ENCODE results near the gene ARL6IP5.

DNA sequence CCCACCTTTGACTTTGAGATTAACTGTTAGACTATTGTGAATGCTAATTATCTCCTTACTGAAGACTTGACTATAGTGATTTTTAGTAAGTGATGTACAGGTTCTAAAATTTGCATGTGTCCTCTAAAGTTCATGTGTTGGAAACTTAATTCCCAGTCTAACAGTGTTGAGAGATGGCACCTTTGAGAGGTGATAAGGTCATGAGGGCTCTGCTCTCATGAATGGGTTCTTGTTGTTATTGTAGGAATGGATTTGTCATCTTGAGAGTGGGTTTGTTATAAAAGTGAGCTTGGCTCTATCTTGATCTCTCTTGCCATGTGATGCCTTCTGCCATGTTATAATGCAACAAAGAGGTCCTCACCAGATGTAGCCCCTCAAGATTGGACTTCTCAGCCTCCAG, 56.6 kb downstream of the ARL6IP5 start:
- TF ChIP-seq, protein P1, sequence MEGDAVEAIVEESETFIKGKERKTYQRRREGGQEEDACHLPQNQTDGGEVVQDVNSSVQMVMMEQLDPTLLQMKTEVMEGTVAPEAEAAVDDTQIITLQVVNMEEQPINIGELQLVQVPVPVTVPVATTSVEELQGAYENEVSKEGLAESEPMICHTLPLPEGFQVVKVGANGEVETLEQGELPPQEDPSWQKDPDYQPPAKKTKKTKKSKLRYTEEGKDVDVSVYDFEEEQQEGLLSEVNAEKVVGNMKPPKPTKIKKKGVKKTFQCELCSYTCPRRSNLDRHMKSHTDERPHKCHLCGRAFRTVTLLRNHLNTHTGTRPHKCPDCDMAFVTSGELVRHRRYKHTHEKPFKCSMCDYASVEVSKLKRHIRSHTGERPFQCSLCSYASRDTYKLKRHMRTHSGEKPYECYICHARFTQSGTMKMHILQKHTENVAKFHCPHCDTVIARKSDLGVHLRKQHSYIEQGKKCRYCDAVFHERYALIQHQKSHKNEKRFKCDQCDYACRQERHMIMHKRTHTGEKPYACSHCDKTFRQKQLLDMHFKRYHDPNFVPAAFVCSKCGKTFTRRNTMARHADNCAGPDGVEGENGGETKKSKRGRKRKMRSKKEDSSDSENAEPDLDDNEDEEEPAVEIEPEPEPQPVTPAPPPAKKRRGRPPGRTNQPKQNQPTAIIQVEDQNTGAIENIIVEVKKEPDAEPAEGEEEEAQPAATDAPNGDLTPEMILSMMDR (conservative IDR thresholded peaks at IDR 0.05) = no peak
- no peak for TF ChIP-seq ZFX (IDR thresholded peaks at IDR 0.05)
